NCI-H345 (cell line): ENCODE results near the gene CHMP2A.
"Not testable (repeated sequence)": the region's sequence is repeated elsewhere in the genome, so short reads cannot be mapped to it uniquely, and the experiment has no call there.

Experiments used
- DNase-seq: peaks from one replicate; lab custom pipeline; 2025; lab: John Stamatoyannopoulos, UW

The CHMP2A gene

GRCh38 chr19:58554494-58555368, at the start of gene CHMP2A:
Gene CHMP2A, minus strand, starts transcription at chr19:58555105. Its CDS starts 893 bp downstream, at chr19:58554212.
- no peak for DNase-seq

- DNase-seq = no peak
Measured at GRCh38 chr19:58586133-58586765, 31.3 kb upstream of the CHMP2A start.

DNA sequence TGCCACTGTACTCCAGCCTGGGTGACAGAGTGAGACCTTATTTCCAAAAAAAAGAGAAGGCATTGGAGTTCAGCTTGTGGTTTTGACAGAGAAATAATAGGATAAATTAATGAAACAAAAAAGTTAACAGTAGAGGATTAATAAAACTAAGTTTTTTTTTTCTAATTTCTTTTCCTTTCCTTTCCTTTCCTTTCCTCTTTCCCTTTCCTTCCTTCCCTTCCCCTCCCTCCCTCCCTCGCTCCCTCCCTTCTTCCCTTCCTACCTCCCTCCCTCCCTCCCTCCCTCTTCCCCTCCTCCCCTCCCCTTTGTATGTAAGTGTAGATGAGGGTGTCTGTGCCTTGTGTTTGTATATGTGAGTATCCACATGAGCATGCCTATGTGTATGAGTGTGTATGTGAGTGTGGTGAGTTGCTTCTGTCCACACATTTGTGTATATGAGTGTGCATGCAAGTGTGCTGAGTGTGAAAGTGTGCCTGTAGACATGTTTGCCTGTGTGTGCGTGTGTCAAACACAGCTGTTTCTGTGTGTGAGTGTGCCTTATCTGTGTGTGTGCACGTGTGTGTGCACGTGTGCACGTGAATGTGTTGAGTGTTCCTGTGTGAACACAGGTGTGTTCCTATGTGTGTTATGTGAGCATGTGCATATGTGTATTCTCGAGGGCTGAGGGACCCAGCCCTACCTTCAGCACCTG, 30.7 kb upstream of the CHMP2A start:
- DNase-seq = no peak

GRCh38 chr19:58584498-58585441, 29.9 kb upstream of the CHMP2A start:
- DNase-seq = no peak

DNA sequence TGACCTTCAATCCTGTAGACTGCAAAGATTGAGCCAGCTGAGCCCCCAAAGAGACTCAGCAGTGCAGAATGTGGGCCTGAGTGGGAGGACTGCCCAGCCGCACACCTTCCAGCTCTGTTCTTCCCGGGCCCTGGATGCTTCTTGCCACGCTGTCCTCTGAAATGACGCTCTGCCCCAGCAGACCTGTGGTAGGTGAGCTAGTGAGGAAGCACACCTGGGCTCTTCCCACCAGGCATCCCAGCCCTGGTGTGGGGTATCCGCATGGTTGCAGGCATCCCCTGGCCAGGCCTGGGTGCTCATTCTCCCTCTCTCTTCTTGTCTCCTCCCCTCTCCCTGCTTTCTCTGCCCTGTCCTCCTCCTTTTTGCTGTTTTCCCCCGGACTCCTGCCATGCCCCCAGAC, 28.1 kb upstream of the CHMP2A start:
- DNase-seq = no peak

- no peak for DNase-seq
Measured at GRCh38 chr19:58581227-58582141, 26.6 kb upstream of the CHMP2A start.

DNA sequence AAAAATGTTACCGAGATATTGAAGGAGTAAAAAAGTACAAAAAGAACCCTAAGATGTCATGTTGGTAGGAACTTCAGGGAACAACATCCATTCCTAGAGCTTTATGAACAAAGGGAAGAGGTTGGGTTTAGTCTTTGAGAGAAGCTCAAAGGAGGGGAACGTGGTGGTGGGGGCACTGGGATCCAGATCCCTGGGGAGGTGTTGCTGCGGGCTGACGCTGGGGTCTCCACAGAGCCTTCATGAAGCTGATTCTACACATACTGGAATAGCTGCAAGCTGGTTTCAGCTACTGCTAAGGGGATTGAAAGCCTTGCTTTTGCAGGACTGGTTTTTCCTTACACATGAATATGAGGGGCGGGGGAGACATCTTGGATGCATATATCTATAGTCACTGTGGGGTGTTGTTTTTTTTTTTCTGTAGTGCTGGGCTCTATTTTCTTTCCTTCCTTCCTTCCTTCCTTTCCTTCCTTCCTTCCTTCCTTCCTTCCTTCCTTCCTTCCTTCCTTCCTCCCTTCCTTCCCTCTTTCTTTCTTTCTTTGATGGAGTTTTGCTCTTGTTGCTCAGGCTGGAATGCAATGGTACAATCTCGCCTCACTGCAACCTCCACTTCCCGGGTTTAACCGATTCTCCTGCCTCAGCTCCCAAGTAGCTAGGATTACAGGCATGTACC, 24.7 kb upstream of the CHMP2A start:
- no peak for DNase-seq

- DNase-seq = no peak
Measured at GRCh38 chr19:58578012-58578925, 23.4 kb upstream of the CHMP2A start.

GRCh38 chr19:58577581-58577980, 22.7 kb upstream of the CHMP2A start:
- DNase-seq = not testable (repeated sequence)

- no peak for DNase-seq
Measured at GRCh38 chr19:58575183-58576041, 20.5 kb upstream of the CHMP2A start.

- DNase-seq = no peak
Measured at GRCh38 chr19:58573658-58574164, 18.8 kb upstream of the CHMP2A start.

GRCh38 chr19:58572818-58573657, 18.1 kb upstream of the CHMP2A start, which contains the start of gene MZF1:
Gene MZF1, minus strand, starts transcription at chr19:58573335. Its CDS starts 1,946 bp downstream, at chr19:58571389.
- no peak for DNase-seq

- no peak for DNase-seq
Measured at GRCh38 chr19:58572026-58572817, 17.3 kb upstream of the CHMP2A start.

DNA sequence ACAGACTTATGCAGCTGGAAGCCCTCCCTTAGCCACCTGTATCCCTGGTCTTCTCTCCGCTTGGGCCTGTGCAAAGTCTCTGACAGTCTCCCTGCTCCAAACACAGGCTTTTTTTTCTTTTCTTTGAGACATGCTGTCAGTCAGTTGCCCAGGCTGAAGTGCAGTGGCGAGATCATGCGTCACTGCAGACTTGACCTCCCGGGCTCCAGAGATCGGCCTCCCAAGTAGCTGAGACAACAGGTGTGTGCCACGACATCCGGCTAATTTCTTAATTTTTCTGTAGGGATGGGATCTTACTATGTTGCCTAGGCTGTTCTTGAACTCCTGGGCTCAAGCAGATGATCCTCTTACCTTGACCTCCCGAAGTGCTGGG, 16.7 kb upstream of the CHMP2A start:
- no peak for DNase-seq

DNA sequence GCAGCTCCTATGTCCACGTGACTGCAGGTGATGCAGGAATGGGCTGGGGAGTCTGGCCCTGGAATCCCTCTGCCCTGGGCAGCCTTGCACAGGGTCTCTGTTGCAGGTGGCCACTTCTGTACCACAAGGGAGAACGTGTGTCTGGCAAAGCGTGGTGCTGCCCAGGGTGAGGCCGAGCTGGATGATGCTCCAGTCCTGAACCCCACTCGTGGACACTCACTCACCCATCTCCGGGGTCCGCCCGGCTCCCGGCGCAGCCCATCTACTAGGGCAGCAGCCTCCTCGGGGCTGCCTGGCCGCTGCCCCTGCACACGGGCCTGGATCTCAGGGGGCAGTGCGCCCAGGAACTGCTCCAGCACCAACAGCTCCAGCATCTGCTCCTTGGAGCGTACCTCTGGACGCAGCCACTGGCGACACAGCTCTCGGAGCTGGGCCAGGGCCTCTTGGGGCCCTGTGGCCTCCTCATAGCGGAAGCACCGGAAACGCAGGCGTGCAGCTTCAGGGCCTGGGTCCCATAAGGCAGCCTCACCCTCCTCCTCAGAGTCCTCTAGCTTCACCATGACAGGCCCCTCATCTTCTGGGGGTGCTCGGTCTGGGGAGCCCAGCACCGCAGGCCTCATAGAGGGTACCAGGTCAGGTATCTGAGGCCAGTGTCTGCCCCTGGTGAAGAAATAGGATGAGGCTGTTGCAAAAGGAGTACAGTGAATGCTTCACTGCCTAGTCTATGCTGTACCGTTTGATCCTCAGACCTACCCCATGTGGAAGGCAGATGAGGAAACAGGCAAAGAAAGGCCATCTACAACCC, 16.1 kb upstream of the CHMP2A start:
- no peak for DNase-seq
